CD4-positive, alpha-beta T cell treated with Interferon alpha-2 for 1 hour (primary cell): ENCODE data around the gene PKHD1.

ENCODE experiments used
- DNase-seq, 2 donors: peaks; one replicate each; pipeline ENCODE4 v3.0.0-alpha.2; 2020 to 2022

The PKHD1 gene

GRCh38 chr6:52102405-52102804, 15.0 kb upstream of the PKHD1 start:
- DNase-seq, result no peak

GRCh38 chr6:52098721-52099120, 11.3 kb upstream of the PKHD1 start:
- DNase-seq, result peak in 1 of 2 donors; percentile 3

GRCh38 chr6:52089758-52090348, 2.4 kb upstream of the PKHD1 start:
- no peak for DNase-seq

- no peak for DNase-seq
Observed at GRCh38 chr6:52086741-52087140, 672 bp downstream of the PKHD1 start.

GRCh38 chr6:52081237-52081636, 6.2 kb downstream of the PKHD1 start:
- no peak for DNase-seq

- DNase-seq, result no peak
Observed at GRCh38 chr6:52077961-52078625, 9.3 kb downstream of the PKHD1 start.

- DNase-seq, result no peak
Observed at GRCh38 chr6:52077180-52077884, 10.1 kb downstream of the PKHD1 start.

- no peak for DNase-seq
Observed at GRCh38 chr6:52076791-52077179, 10.6 kb downstream of the PKHD1 start.

GRCh38 chr6:52074716-52075115, 12.7 kb downstream of the PKHD1 start:
- no peak for DNase-seq

- DNase-seq, result no peak
Observed at GRCh38 chr6:52074155-52074554, 13.3 kb downstream of the PKHD1 start.

- no peak for DNase-seq
Observed at GRCh38 chr6:52065621-52066020, 21.8 kb downstream of the PKHD1 start.

GRCh38 chr6:52063584-52064344, 23.6 kb downstream of the PKHD1 start:
- DNase-seq, result peak; percentile 45 to 68

- no peak for DNase-seq
Observed at GRCh38 chr6:52061481-52061880, 25.9 kb downstream of the PKHD1 start.

GRCh38 chr6:52059821-52060220, 27.6 kb downstream of the PKHD1 start:
- DNase-seq, result no peak

- DNase-seq, result no peak
Observed at GRCh38 chr6:52055451-52055850, 32.0 kb downstream of the PKHD1 start.

- no peak for DNase-seq
Observed at GRCh38 chr6:52053038-52053695, 34.2 kb downstream of the PKHD1 start.

- no peak for DNase-seq
Observed at GRCh38 chr6:52050051-52050405, 37.4 kb downstream of the PKHD1 start.

- peak in 1 of 2 donors; percentile 28 for DNase-seq
Observed at GRCh38 chr6:52049252-52050050, 38.0 kb downstream of the PKHD1 start.

- DNase-seq, result no peak
Observed at GRCh38 chr6:52046456-52046855, 41.0 kb downstream of the PKHD1 start.

- no peak for DNase-seq
Observed at GRCh38 chr6:52045481-52045880, 41.9 kb downstream of the PKHD1 start.

- no peak for DNase-seq
Observed at GRCh38 chr6:52045033-52045432, 42.4 kb downstream of the PKHD1 start.
